ENCODE results near the gene ATG10.
"Not testable (repeated sequence)": the region's sequence is repeated elsewhere in the genome, so short reads cannot be mapped to it uniquely, and the experiment has no call there.

The ATG10 gene

DNA sequence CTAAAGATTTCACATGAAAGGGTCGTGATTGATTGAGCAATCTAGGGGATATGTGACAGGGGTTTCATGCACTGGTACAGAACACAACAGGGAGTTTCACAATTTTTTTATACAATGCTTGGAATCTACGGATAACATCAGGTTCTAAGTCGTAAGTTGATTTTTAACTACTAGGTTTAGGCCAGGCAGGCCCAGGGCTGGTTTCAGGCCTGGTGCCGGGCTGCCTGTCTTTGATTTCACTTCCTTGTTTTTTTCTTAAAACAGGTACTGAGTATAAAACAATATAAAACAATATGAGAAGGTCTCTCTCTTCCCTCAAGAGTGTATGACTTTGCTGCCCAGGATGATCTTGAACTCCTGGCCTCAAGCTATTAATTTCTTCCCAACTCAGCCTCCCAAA lies 301.6 kb downstream of the ATG10 start:
- not testable (repeated sequence) for H3K27ac Mint-ChIP-seq, H3K4me3 Mint-ChIP-seq, H3K27me3 Mint-ChIP-seq, H3K9me3 Mint-ChIP-seq
- intact Hi-C loops (cut with micrococcal nuclease): loop anchor here (10.0 kb wide), 1 partner anchor 1201 kb away; the partner anchor contains the start of gene VCAN
- Mint-ChIP-seq H3K36me3 (ENCODE audit: low read depth) (peaks cover 83% of the 10 kb centered on the region), H3K4me1 (ENCODE audit: low read depth) (peaks cover 22% of the 10 kb centered on the region)

DNA sequence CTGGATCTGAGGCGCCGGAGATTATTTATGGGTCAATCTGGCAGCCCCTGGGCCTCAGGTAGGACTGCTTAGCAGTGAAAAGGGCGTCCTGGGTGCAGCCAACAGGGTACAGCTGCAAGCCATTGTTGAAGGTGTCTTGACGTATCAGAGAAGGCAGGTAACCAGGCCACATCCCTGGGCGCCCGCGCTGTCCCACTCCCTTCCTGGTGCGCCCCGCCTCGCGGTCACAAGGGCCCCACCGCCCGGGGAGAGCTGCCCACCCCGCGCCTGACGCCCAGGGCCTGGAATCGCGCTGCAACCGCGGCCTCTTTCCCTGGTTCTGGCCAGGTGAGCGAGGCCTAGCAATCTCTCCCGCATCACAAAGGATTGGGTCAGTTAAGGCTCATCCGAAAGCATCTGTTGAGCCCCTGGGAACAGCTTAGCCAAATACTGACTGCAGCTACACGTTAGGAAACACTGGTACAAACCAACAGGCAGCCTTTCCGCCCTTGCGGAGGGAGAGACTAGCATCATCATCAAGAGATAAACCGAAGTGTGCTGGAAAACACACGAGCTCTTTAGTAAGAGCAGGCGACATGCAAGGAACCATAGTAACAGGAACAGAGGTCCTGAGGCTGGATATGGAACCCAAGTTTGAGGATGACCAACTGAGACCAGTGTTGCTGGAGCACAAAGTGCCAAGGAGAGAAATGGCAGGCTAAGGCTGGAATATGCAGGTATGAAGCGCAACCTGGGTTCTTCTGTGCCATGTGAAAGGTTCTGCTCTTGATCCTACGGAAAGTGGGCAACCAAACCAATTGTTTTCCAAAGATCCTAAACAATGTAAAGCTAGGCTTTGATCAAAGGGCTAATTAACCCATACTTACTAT lies 302.8 kb downstream of the ATG10 start:
- Mint-ChIP-seq H3K27ac (peak overlapping the region; percentile 24), H3K27me3 (no peaks in the 10 kb centered on the region), H3K4me1 (ENCODE audit: low read depth) (peaks cover 22% of the 10 kb centered on the region), H3K36me3 (ENCODE audit: low read depth) (peaks cover 76% of the 10 kb centered on the region), H3K4me3 (no peak overlapping the region), H3K9me3 (no peaks in the 10 kb centered on the region)
- intact Hi-C loops (cut with micrococcal nuclease): loop anchor here (5.0 to 10.0 kb wide), 3 partner anchors 302 to 1200 kb away; partner anchors contain the start of genes ATG10, VCAN and ZCCHC9

DNA sequence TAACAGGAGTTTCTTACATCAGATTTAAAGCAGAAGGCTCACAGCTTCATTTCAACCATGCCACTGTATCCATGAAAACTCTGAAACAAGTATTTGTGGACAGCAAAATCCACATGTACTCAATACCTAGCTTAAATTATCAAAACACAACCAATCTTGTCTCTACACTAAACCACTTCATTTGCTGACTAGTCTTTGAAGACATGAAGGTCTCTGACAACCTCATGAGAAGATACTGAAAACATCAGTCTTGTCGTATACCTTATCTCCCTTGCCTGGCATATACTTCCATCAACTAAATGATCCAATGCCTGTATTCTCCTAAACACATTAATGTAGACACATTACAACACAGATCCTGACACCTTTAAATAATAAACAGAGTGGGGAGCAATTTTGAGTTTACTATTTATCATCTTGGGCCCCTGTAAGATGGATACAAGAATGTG lies 303.4 kb downstream of the ATG10 start:
- Mint-ChIP-seq H3K4me3 (no peak overlapping the region), H3K36me3 (ENCODE audit: low read depth) (peaks cover 70% of the 10 kb centered on the region)
- intact Hi-C loops (cut with micrococcal nuclease): loop anchor here (5.0 to 10.0 kb wide), 3 partner anchors 303 to 1200 kb away; partner anchors contain the start of genes ATG10, VCAN and ZCCHC9

DNA sequence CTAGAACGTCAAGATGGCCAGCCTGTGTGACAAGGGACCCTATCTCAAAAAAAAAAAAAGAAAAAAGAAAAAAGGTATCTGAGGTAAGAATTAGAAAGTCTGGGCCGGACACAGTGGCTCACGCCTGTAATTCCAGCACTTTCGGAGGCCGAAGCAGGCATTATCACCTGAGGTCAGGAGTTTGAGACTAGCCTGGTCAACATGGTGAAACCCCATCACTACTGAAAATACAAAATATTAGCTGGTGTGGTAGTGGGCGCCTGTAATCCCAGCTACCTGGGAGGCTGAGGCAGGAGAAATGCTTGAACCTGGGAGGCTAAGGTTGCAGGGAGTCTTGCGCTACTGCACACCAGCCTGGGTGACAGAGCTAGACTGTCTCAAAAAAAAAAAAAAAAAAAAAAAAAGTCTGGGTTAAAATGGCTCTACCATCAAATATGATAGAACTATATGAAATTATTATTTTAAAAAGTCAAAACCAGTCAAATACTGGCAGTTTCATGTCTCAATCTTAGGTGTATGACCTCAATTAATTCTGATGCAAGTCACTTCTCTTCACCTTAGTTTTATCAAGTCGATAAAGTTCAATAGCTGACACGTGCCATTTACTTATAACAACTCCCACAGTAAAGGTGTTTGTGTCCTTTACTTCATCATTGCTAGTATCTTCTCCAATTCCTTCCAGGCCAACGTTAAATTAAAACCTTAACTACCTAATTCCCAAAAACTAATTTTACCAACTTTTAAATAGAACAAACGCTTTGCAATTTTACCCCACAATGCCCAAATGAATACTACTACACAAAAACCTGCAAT lies 305.2 kb downstream of the ATG10 start:
- Mint-ChIP-seq H3K4me1 (ENCODE audit: low read depth) (peaks cover 33% of the 10 kb centered on the region), H3K9me3 (no peaks in the 10 kb centered on the region), H3K4me3 (peak overlapping the region; percentile 90), H3K27me3 (no peaks in the 10 kb centered on the region), H3K27ac (peak overlapping the region; percentile 99), H3K36me3 (ENCODE audit: low read depth) (peaks cover 65% of the 10 kb centered on the region)
- intact Hi-C loops (cut with micrococcal nuclease): loop anchor here (5.0 to 10.0 kb wide), 3 partner anchors 305 to 1198 kb away; partner anchors contain the start of genes ATG10, VCAN and ZCCHC9

More for the DNA sequence above, 303.4 kb downstream of the ATG10 start:
- no peak overlapping the region for H3K27ac Mint-ChIP-seq
- H3K4me1 Mint-ChIP-seq (ENCODE audit: low read depth): peaks cover 29% of the 10 kb centered on the region
- H3K9me3 Mint-ChIP-seq: no peaks in the 10 kb centered on the region
- no peaks in the 10 kb centered on the region for H3K27me3 Mint-ChIP-seq

DNA sequence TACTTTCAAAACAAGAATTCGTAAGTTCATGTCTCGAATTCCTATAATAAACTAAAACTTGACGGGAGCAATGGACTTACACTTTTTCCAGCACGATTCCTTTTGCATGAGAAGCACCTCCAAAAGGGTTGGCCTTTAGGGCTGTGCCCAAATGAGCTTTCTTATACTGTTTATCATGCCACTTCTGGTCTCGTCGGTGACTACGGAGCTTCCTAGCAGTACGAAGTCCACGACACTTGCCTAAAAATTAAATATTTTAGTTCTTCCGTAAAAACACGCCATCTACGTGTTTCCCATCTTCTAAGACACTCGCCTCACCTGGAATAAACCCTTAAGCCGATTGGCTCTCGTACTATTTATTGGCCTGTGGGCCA lies 305.8 kb downstream of the ATG10 start:
- H3K36me3 Mint-ChIP-seq (ENCODE audit: low read depth): peaks cover 59% of the 10 kb centered on the region
- H3K4me3 Mint-ChIP-seq: peak overlapping the region; percentile 90
- H3K27ac Mint-ChIP-seq: peak overlapping the region; percentile 99
- no peaks in the 10 kb centered on the region for H3K27me3 Mint-ChIP-seq
- no peaks in the 10 kb centered on the region for H3K9me3 Mint-ChIP-seq
- intact Hi-C loops (cut with micrococcal nuclease): loop anchor here (5.0 to 10.0 kb wide), 3 partner anchors 305 to 1197 kb away; partner anchors contain the start of genes ATG10, VCAN and ZCCHC9
- H3K4me1 Mint-ChIP-seq (ENCODE audit: low read depth): peaks cover 29% of the 10 kb centered on the region

DNA sequence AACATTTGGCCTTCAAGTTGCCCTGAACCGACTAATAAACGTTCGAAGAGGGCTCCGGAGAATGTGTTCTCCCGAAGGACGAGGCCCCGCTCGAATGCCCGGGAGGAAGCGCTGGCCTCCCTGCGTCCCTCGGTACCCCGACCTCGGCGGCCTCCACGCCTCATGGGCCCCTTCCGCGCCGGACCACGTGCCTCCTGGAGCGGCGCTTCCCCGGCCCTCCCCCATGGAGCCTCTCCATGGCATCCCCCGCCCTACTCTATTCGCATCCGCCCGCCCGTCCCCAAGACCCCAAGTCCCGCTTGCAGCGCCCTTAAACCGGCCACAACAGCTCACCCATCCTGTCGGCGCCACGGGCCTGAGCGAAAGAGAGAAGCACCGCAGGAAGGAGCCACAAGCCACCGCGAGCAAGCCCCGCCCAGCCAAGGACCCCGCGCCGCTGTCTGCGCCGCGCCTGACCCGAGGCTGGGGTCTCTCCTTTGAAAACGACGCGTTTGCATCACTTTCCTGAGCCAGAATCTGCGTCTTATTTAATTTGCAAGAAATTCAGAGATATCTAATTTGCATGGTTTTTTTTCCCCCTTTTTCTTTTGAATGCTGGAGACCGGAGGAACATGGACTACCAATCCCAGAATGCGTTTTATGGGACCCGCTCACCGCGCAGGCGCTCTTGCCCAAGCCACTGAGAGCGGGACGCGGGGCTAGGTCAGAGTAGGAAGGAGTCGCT lies 306.3 kb downstream of the ATG10 start, which contains the start of gene RPS23:
TSS of gene RPS23 (minus strand) at position 368 of the 724 bp plus-strand sequence. CDS start at position 337, 31 bp downstream.
- Mint-ChIP-seq H3K4me3 (peak within 1 kb of the TSS; percentile 90), H3K36me3 (ENCODE audit: low read depth) (peaks cover 54% of the 10 kb centered on the region), H3K4me1 (ENCODE audit: low read depth) (peaks cover 28% of the 10 kb centered on the region), H3K9me3 (no peaks in the 10 kb centered on the region), H3K27me3 (no peaks in the 10 kb centered on the region), H3K27ac (peak within 1 kb of the TSS; percentile 99)
- intact Hi-C loops (cut with micrococcal nuclease): loop anchor here (2.0 to 10.0 kb wide), 4 partner anchors 306 to 1197 kb away; partner anchors contain the start of genes ATG10, SSBP2, VCAN and ZCCHC9

DNA sequence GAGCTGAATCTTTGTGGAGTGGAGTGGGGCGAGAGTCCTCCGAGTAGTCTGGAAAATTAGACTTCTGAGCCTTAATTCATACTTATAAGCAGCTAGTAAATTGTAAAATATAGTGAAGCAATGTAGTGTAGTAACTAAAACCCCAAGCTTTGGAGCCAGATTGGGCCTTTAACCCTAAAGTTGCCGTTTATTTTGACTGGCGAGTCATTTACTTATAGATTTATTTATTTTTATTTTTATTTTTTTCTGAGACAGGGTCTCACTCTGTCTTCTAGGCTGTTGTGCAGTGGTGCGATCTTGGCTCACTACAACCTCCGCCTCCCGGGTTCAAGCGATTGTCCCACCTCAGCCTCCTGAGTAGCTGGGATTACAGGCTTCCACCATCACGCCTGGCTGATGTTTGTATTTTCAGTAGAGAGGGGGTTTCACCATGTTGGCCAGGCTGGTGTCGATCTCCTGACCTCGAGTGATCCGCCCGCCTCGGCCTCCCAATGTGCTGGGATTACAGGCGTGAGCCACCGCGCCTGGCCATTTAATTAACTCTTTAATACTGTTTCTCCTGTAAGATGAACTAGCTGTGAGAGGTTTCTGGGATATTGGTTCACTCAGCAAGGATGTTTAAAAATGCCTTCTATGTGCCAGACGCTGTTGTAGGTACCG lies 307.0 kb downstream of the ATG10 start:
- Mint-ChIP-seq H3K27ac (peak overlapping the region; percentile 99), H3K36me3 (ENCODE audit: low read depth) (peaks cover 47% of the 10 kb centered on the region), H3K4me3 (peak overlapping the region; percentile 90), H3K9me3 (no peaks in the 10 kb centered on the region), H3K4me1 (ENCODE audit: low read depth) (peaks cover 26% of the 10 kb centered on the region), H3K27me3 (no peaks in the 10 kb centered on the region)
- intact Hi-C loops (cut with micrococcal nuclease): loop anchor here (2.0 to 10.0 kb wide), 4 partner anchors 307 to 1196 kb away; partner anchors contain the start of genes ATG10, SSBP2, VCAN and ZCCHC9

DNA sequence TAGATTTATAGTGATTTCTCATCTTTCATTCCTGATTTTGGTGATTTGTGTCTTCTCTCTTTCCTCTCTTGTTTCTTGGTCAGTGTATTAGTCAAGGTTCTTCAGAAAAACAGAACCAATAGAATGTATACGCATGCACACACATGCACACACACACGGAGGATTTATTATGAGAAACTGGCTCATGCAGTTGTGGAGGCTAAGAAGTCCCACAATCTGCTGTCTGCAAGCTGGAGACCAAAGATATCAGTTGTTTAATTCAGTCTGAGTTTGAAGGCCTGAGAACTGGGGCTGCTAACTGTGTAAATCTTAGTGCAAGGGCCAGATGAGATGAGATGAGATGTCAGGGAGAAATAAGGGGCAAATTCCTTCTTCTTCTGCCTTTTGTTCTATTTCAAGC lies 312.1 kb downstream of the ATG10 start:
- H3K9me3 Mint-ChIP-seq: no peaks in the 10 kb centered on the region
- peaks cover 11% of the 10 kb centered on the region for H3K4me1 Mint-ChIP-seq (ENCODE audit: low read depth)
- no peaks in the 10 kb centered on the region for H3K36me3 Mint-ChIP-seq (ENCODE audit: low read depth)
- H3K27me3 Mint-ChIP-seq: no peaks in the 10 kb centered on the region
- no peak overlapping the region for H3K27ac Mint-ChIP-seq
- intact Hi-C loops (cut with micrococcal nuclease): no loop called here
- H3K4me3 Mint-ChIP-seq: no peak overlapping the region

DNA sequence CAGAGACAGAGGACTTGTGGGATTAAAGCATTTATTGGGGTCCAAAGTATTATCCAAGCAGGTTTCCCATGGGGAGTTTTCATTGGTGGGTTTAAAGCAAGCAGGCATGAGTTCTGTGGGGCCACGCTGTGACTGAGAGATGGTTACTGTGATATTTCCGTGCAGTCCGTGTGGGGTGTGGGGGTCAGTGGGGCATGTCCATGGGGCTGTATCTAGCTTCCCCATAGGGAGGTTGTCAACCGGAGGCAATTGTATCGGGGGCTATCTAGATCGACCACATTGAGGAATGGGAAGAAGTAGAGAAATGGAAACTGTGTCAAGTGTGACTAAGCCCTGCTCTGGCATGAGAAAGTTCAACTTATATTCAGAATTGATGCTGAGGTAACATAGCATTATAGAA lies 313.4 kb downstream of the ATG10 start:
- Mint-ChIP-seq H3K27me3 (no peaks in the 10 kb centered on the region), H3K4me3 (no peak overlapping the region), H3K36me3 (ENCODE audit: low read depth) (no peaks in the 10 kb centered on the region), H3K4me1 (ENCODE audit: low read depth) (peaks cover 4% of the 10 kb centered on the region), H3K27ac (no peak overlapping the region), H3K9me3 (no peaks in the 10 kb centered on the region)
- intact Hi-C loops (cut with micrococcal nuclease): no loop called here

DNA sequence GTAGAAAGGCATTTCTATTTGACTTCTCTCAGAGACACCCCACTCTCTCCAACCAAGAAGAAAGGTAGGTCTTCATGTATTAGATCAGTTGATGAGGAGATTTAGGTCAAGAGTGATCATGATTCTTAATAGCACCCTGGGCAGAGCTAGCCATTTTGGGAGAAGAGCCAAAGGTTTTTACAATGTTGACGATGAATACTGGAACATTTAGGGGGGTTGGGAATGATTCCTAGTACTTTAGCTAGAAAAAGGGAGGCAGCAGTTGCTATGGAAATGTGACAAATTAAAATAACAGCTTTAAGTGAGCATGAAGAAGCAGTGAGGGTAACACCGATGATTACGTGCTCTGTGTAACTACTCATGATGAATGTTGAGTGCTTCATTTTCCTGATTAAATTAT lies 315.8 kb downstream of the ATG10 start:
- Mint-ChIP-seq H3K27me3 (no peaks in the 10 kb centered on the region), H3K9me3 (no peaks in the 10 kb centered on the region), H3K36me3 (ENCODE audit: low read depth) (no peaks in the 10 kb centered on the region), H3K4me3 (no peak overlapping the region), H3K4me1 (ENCODE audit: low read depth) (no peaks in the 10 kb centered on the region), H3K27ac (no peak overlapping the region)
- intact Hi-C loops (cut with micrococcal nuclease): no loop called here

DNA sequence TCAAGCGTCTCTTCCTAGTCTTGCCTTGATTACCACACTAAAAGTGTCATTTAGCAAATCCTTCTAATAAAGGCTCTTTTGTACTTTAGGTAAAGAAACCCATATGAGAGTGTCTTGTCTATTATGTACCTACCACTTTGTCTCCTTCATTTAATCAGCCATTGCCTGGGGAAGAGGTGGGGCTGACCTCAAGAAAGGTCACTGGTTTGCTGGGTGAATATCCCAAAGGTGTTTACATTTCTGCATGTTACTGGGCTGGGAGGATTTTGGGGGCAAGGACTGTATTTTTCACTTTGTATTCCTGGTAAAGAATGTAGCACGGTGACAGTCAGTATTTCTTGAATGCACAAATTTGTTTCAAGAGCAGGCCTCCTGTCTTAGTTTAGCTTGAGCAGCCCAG lies 318.2 kb downstream of the ATG10 start:
- intact Hi-C loops (cut with micrococcal nuclease): no loop called here

DNA sequence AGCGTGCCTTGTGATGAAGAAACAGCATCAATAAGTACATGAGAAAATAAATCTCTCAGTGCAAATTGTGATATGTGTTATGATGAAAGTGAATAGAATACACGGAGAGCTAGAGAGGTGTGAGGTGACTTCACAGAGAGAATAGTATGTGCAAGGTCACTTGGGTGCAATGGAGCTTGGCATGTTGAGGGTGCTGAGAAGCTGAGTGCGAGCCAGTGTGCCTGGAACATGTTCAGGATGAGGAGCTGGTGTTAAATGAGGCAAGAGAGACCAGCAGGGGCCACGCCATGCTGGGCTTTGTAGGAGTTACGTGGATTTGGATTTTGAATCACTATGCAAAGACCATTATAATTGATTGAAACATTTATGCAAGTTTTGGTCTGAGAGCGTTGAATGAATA lies 319.1 kb downstream of the ATG10 start:
- no peaks in the 10 kb centered on the region for H3K27me3 Mint-ChIP-seq
- intact Hi-C loops (cut with micrococcal nuclease): no loop called here

More for the DNA sequence above, 318.2 kb downstream of the ATG10 start:
- no peaks in the 10 kb centered on the region for H3K9me3 Mint-ChIP-seq
- no peaks in the 10 kb centered on the region for H3K27me3 Mint-ChIP-seq
- H3K4me1 Mint-ChIP-seq (ENCODE audit: low read depth): no peaks in the 10 kb centered on the region
- no peaks in the 10 kb centered on the region for H3K36me3 Mint-ChIP-seq (ENCODE audit: low read depth)
- no peak overlapping the region for H3K27ac Mint-ChIP-seq
- no peak overlapping the region for H3K4me3 Mint-ChIP-seq

DNA sequence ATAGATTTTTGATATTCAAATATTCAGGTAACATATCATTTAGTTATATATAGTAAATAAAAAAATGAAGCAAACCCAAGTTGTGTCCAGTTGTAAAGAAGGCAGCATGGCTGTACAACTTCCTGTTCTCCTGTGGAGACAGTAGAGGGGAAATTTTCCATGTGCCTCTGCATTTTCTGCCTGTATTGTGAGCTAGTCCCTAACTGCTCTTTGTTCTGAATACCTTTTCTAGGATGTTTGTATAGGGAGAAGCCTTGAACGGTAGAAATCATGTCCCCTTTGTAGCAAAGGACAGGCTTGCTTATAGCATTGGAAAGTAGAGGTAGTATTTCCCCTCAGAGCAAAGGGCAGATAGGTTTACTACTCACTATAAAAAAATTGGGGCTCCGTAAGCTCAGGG lies 319.6 kb downstream of the ATG10 start:
- intact Hi-C loops (cut with micrococcal nuclease): no loop called here
- no peak overlapping the region for H3K4me3 Mint-ChIP-seq
- H3K27ac Mint-ChIP-seq: no peak overlapping the region
- no peaks in the 10 kb centered on the region for H3K36me3 Mint-ChIP-seq (ENCODE audit: low read depth)
- H3K9me3 Mint-ChIP-seq: no peaks in the 10 kb centered on the region
- no peaks in the 10 kb centered on the region for H3K27me3 Mint-ChIP-seq
- H3K4me1 Mint-ChIP-seq (ENCODE audit: low read depth): no peaks in the 10 kb centered on the region

More for the DNA sequence above, 319.1 kb downstream of the ATG10 start:
- no peaks in the 10 kb centered on the region for H3K36me3 Mint-ChIP-seq (ENCODE audit: low read depth)
- no peak overlapping the region for H3K4me3 Mint-ChIP-seq
- H3K9me3 Mint-ChIP-seq: no peaks in the 10 kb centered on the region
- no peaks in the 10 kb centered on the region for H3K4me1 Mint-ChIP-seq (ENCODE audit: low read depth)
- H3K27ac Mint-ChIP-seq: no peak overlapping the region
